HG02571 (cell line): ENCODE data around the gene DAAM1.

Experiments used
- ATAC-seq: cut with Tn5 transposase; IDR thresholded peaks from one replicate; pipeline ENCODE4 v1.9.1; 2021; ENCODE audit warnings: mild to moderate bottlenecking, moderate library complexity; ENCODE audit not compliant: unreplicated experiment

The DAAM1 gene

DNA sequence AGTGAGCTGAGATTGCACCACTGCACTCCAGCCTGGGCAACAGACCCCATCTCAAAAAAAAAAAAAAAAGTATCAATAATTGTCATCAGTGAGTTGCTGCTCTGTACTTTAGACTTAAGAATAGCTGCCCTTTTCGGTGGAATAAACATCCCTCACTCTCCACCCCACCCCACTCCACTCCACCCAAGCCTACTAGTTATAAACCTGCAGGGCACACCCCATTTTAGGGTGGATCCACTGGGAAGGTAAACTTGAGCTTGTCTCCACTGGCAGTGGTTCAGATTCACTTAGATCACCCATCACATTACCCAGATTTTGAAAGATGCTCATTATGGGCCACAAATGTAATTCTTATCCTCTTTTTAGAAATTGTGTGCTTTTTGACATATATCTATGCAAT lies 170.3 kb downstream of the DAAM1 start:
- no peak for ATAC-seq

DNA sequence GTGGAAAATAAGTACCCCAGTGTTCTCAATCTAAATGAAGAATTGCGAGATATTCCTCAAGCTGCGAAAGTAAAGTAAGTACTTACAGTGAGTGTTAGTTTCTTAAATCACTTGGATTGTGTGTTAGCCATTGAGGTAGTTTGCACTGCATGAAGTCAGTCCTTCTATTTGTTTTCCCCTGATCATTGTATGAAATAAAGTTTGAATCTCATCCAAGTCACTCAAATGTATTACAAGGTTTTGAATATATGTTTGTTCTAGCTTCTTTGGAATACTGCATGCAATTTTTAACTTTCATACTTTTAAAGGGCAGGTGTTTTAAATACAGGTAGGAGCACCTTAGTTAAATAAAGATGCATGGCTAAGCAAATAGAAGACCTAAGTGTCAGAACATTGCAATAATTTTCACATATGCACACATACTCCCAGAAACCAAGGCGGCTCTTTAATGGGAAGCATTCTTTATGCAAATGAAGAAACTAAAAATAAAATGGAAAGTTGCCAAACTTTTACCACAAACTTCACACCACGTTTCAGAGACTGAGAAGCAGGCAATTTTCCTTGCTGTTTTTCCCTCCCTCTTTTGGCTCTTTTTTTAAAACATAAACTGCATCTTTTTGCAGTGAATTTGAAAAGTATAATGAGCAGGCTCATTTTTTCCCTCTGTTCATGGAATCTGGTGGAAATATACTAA lies 171.1 kb downstream of the DAAM1 start:
- ATAC-seq, result no peak

DNA sequence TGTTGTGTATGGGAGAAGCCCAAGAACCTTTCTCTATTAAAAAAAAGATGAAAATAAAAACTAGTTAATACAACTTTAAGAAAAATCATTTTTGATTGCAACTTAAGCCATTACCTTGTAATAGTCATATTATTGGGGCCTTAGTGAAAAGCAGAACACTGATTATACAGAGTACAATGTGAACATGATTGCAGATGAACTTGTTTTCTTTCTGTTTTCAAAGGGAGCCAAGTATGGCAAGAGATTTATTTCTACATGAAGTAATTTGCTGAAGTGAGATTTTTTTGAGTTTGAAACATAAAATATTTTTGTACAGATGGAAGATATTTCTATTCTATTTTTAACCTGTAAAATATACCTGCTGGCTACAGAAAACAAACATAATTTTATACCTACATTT lies 171.8 kb downstream of the DAAM1 start:
- ATAC-seq, result no peak

DNA sequence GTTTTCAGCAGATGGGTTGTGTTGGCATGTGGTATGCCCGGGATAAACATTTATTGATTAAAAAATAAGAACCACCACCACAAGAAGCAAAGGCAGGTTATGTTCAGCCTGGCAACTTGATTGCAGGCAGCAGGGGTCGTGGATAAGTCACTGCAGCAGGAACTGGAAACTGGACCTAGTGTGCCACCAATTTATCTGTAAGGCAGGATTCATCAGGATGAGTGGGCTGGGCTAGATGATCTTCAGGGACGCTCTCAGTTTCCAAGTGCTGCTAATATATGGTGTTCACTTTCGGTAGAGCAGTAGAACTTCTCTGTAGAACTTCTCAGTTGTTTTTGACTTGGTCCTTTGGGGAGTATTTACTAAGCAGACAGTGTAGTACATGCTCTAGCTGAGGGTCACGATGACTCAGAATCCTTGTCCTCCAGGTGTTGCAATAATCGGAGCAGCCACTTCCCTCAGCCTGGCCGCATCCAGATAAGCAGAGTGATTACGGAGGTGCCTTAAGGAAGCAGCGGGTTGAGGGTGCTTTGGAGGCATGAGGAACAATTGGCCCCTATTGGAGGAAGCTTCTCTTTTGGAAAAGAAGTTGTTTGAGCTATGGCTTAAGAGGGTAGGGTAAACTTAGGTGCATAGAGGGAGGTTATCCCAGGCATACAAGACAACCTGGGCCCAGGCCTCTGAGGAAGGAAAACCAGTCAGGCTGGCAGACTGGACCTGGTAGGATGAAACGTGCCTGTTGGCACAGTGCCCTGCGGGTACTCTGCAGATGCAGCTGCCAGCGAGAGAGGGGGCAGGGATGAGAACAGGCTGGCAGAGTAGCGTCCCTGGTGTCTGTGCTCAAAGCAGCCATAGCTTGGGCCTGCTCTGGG lies 172.7 kb downstream of the DAAM1 start:
- no peak for ATAC-seq

DNA sequence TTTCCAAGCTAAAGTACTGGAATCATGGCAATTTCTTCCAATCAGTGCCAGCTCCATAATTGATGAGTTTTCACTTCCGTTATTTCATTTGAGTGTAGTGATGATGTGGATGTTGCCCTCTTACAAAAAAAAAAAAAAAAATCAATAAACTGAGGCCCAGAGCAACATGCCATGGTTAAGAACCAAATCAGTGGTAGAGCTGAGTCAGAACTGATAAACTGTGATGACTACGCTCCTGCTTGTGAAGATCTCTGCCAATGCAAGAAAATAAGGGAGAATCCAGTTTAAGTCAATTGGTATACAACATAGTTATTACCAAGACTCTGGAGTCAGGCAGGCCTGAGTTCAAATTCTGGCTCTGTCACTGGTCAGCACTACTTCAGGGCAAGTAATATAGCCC lies 174.0 kb downstream of the DAAM1 start:
- no peak for ATAC-seq

DNA sequence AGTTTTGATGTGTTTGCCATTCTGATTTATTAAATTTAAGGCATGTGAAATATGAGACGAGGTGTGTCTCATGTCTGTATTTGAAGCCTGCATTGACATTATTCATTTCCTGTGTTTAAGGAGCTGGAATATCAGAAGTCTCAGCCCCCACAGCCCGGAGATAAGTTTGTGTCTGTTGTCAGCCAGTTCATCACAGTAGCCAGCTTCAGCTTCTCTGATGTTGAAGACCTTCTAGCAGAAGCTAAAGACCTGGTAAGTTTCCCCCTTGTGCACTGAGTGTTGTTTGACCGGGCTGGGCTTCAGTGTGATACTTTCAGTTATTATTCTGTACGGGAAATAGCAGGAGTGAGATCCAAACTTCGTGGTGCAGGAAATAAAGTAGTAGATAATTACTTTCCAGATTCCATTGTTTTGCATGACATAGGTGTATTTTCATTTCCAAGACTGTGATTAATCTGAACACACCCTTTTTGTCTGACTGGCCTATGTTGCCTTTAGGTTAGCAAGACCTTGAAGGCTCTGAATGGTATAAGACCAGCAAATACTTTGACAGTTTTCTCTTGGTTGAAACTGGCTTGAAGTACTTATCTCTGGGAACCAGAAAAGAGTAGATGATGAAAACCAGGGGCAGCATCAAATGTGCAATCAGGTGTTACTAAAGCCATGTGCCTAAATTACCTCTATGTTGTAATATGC lies 175.2 kb downstream of the DAAM1 start:
- ATAC-seq, result no peak

DNA sequence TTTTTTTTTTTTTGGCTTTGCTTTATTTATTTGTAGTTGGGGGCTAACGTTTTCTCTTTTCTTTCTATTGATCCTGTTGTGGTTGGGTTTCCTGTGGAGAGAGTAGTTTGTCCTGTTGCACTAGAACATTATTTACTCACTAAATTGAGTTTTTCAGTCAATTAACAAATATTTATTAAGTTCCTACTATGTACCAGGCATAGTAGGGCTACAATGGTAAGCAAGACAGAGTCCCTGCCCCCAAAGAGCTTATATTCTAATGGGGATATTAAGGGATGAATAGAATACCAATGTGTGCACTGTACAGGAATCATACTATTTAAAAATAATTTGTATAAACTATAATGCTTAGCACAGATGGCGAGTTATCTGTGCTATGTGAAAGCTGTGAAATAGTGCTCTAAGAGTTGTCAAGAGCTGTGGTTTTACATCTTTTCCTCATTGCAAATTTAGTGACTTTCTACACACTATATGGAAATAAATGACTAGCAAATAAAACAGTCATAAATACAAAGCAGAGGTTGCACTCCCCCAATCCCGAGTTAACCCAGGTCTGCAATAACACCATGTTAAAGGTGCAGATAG lies 181.8 kb downstream of the DAAM1 start:
- ATAC-seq, result no peak

DNA sequence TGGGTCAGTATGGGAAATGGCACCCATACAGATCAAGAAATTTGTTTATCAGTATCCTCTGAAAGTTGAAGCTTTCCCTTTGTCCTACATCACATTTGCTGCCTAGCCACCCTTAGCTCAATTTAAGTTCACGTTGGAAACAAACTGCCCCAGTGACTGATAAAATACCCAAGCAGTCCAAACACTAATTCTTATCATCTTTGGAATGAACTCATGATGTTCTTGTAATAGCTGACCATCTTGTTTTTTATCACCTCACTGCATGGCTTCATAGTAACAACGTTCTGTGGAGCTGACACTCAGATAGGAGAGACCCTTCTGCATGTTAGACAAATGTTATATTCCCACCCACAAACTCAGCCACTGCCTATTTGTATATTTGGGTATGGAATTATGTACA lies 183.3 kb downstream of the DAAM1 start:
- no peak for ATAC-seq

DNA sequence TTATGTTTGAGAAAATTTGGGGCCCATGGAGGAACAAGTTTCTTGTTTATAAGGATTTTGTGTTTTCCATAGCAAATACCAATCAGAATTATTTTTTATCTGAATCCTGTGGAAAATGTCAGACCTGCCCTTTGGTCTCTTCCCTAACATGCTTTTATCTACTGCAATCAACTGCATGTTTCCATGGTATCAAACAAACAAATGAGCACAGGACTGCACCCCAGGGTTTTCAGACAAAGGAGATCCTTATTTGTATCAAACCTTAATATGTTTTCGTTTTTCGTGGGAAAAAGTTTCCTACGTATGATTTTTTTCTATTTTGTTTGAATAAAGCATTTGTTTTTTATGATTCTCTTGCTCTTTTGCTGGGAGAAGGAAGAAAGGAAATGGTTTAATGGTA lies 185.6 kb downstream of the DAAM1 start:
- ATAC-seq, result no peak

DNA sequence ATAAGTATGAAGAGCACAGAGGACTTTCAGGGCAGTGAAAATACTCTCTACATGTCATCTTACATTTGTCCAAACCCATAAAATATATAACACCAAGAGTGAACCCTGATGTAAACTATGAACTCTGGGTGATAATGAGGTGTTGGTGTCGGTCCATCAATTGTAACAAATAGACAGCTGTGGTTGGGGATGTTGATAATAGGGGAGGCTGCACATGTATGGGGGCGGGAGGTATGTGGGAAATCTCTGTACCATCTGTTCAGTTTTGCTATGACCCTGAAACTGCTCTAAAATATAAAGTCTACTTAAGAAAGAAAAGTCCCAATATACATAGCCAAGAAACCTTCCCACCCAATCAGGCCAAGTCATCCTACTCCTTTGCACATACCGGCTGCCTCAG lies 188.2 kb downstream of the DAAM1 start:
- no peak for ATAC-seq

DNA sequence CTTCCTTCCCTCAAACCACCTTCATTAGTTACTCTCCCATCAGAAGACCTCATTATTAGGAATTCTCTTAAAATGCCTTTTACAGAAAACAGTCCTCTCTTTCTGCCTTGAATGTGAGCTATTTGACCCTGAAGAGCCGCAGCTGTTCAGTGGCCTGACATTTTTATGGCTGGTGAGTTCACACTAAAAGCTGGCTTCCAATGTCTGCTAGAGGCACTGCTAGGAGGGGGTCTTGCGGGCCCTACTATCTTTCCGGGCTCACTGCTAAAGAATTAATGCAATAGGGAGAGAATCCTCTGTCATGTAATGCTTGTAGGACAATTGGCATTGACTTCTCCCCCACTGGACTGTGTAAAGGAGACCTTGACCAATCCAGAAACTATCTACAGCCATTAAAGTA lies 189.0 kb downstream of the DAAM1 start:
- no peak for ATAC-seq

DNA sequence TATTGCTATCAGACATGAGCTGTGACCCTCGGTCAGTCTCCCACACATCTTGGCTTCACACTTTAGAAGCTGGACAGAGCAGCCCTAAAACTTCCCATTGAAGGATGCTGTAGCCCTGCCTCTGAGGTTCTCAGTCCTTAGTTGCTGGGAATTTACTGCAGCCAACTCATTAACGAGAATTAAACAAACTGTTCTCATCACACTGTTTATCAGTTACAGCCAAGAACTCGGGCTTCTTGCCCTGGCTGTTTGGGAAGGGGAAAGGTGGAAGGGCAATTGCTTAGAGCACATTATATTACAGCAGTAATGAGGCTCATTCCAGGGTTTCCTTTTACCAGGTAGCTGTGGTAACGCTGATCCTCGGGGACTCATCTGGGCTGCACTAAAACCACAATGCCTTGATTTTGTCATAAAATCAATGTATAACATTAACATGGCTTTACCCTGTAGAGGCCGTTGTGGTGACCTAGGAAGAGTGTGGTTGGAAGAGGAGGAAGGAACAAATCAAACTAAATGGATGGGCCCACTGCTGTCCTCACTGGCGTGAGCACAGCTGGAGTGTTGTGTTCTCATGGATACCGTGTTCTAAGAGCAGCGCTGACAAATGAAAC lies 189.6 kb downstream of the DAAM1 start:
- no peak for ATAC-seq

DNA sequence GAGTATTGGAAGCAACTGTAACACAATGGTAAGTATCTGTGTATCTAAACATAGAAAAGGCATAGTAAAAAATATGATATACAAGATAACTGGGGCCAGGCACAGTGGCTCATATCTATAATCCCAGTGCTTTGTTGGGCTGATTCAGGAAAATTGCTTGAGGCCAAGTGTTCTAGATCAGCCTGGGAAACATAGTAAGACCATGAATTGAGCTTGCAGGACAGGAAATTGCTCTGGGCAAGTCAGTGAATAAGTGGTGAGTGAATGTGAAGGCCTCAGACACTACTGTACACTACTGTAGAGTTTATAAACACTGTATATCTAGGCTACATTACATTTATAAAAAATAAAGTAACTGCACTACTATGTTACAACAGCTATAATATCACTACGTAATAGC lies 201.5 kb downstream of the DAAM1 start:
- ATAC-seq, result no peak

DNA sequence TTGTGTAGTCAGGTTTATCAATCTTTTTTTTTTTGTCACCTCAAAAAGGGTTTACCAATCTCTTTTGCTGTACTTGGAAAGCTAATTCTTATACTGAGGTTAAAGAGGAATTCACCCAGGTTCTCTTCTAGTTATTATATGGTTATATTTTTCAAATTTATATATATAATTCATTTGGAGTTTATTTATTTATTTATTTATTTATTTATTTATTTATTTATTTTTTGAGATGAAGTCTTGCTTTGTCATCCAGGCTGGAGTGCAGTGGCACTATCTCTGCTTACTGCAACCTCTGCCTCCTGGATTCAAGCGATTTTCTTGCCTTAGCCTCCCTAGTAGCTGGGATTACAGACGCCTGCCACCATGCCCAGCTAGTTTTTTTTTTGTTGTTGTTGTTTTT lies 202.9 kb downstream of the DAAM1 start:
- ATAC-seq, result no peak

DNA sequence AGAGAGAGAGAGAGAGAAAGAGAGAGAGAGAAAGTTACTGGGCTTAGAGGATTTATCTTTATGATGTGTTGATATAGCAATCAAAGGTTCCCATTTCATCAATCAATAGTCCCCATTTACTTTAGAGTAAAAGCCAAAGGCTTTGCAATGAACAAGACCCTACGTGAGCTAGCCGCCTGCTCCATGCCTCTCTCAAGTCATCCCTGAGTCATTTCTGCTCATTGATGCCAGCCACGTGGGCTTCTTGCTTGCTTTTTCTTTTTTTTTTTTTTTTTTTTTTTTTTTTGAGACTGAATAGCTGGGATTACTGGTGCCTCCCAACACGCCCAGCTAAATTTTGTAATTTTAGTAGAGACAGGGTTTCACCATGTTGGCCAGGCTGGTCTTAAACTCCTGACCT lies 205.8 kb downstream of the DAAM1 start:
- ATAC-seq, result no peak

DNA sequence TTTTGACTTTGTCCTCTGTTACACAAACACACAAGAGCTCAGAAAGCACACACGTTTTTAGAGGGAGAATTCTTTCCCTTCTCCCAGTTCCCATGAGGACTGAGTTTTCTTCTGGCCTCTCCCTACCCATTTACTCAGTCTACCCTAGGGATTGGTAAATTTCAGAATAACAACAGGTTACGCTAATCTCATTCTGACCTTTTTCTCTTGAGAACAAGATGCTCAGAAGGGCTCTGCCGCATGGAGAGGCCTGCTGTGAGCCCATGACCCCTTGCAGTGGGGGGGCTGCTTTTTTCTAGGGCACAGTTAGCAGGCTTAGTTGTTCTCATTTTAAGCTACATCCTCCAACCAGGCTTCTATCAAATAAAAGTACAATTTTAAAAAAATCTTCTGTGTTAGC lies 207.2 kb downstream of the DAAM1 start:
- no peak for ATAC-seq

DNA sequence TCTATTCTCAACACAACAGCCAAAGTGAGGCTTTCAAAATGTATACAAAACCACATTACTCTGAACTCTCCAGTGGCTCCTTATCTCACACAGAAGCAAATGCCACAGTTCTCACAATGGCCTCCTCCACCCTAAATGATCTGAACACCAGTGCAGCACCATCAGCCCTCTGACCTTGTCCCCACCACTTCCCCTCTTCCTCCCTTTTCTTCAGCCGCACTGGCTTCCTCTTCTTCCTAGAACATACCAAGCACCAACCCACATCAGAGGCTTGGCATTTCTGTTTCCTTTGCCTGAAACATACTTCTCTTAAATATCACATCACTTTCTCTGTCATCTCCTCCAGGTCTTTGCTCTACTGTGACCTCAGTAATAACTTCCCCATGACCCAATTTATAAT lies 210.4 kb downstream of the DAAM1 start:
- no peak for ATAC-seq

DNA sequence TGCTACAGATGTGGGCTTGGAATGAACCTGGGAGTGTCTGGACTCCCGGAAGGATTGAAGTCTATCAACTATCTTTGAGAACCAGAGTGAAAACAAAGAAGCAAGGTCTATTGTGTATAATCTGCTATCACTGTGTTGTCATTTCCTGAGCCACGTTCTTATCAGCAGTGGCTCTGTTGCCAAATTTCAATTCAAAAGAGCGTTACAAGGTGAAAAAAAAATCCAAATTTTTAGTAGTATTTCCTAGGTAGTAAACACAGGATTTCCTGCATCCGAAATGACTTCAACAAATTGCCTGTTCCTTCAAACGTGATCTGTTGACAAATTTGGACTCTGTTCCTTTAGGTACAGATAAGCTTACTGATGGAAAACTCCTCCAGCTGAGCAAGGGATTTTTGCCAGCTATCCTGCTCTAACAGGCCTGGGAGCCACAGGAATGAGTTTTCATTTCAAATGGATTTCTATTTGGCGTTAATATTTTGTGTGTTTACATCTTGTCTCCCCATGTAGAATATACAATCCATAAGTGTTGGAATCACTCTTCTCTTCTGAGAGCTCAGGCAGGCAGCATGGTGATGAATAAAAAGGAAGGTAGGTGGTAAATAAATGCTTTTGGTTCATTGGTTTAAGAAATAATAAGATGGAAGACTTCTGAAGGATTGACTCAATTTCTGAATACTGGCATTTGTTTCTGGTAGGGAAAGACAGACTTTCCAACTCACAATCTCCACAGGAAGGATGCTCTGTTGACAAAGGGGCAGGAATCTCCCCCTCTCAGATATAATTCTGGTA lies 218.2 kb downstream of the DAAM1 start:
- no peak for ATAC-seq

DNA sequence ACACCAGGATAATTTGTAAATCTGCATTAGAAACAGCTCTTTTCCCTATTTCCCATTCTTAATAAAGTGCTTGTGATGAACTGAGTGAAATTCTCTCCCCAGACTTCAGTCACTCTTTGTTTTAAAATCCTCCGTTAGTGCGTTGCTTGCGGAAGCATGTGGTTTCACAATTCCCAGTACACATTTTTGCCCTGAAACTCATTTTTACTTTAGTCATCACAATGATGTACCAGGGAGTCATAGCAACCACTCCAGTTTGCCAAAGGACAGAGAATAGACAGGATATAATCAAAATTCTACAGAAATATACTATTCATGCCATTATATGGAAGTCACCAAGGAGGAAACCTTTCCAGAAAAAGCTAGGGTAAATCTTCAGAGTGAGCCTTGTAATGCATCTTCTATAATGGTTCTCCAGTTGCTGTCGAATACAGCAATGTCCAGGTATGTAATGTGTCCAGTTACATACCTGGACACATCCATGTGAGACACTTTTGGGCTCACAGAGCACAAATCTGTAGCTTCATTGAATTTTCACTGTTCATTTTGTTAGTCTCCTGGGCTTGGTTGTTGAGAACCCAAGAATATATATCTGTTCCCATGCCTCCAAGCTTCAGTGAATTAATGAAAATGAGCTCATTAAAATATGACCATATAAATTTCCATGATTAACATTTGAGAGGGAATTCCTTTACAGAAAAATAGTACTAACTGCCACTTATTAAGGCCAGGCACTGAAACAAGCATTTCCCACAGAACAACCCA lies 219.0 kb downstream of the DAAM1 start:
- no peak for ATAC-seq
